Right atrium auricular region (tissue), 2 donors: ENCODE data around the gene NCK1. TPM values are rescaled to one million over a fixed set of nuclear protein-coding genes. Genes with fewer than 3 reads are reported as not detected.
A peak's percentile ranks its signal among the peaks of the same experiment; 100 is the strongest.

ENCODE experiments used
- DNase-seq: peaks from one replicate; pipeline ENCODE4 v3.0.0-alpha.2; 2019; ENCODE audit warnings: low spot score
- H3K27ac ChIP-seq, 2 donors: fragments of 200-600 bp; sonication (generic); 1 replicate in 1 of 2; 2 replicates in 1 of 2; pipeline ENCODE4 v1.5.1; 2016 to 2019
- H3K27me3 ChIP-seq, 2 donors: fragments of 200-600 bp; sonication (generic); one replicate each; pipeline versions ENCODE4 v1.5.1 to v1.6.0; 2017 to 2019
- H3K36me3 ChIP-seq: fragments of 200-600 bp; sonication (generic); one replicate; pipeline ENCODE4 v1.5.1; 2016
- H3K4me1 ChIP-seq, 2 donors: fragments of 200-600 bp; sonication (generic); one replicate each; pipeline versions ENCODE4 v1.5.1 to v1.6.0; 2017 to 2019
- H3K4me3 ChIP-seq, 2 donors: fragments of 200-600 bp; sonication (generic); 1 replicate in 1 of 2; 2 replicates in 1 of 2; pipeline ENCODE4 v1.5.1; 2017 to 2019; ENCODE audit warnings: mild to moderate bottlenecking in 1 of 2, moderate library complexity in 1 of 2
- H3K9me3 ChIP-seq, 2 donors: fragments of 200-600 bp; sonication (generic); one replicate each; pipeline ENCODE4 v1.5.1; 2019
- CTCF ChIP-seq, 2 donors: fragments of 200-600 bp; sonication (generic); IDR thresholded peaks; one replicate each; pipeline ENCODE4 v1.5.1; 2019; ENCODE audit warnings: antibody characterized with exemption in 2 of 2
- total RNA-seq, 2 donors: library from RNA; depleted of rRNA; stranded (reverse); fragments of >200 nt; gene quantifications; one replicate each; pipeline ENCODE4 v1.1.0, GENCODE V29; 2016

NCK1 gene
- total RNA-seq, 2 donors from 2014 or later = 21.5 to 22.0 TPM

GRCh38 chr3:136990826-136991225 lies 128.8 kb downstream of the NCK1 start:
- Histone ChIP-seq H3K9me3 (no peaks in the 10 kb centered on the region), H3K4me3 (no peak overlapping the region), H3K27me3 (no peaks in the 10 kb centered on the region), H3K4me1 (peaks cover 0 to 16% of the 10 kb centered on the region in 2 donors), H3K27ac (no peak overlapping the region), H3K36me3 (no peaks in the 10 kb centered on the region)
- DNase-seq = no peak
- TF ChIP-seq CTCF (IDR thresholded peaks at IDR 0.05) = no peak

GRCh38 chr3:136992115-136992514 lies 130.1 kb downstream of the NCK1 start:
- DNase-seq = no peak
- no peaks in the 10 kb centered on the region for H3K36me3 ChIP-seq
- H3K27ac ChIP-seq = no peak overlapping the region
- no peak for TF ChIP-seq CTCF (IDR thresholded peaks at IDR 0.05)
- H3K4me3 ChIP-seq = no peak overlapping the region
- no peaks in the 10 kb centered on the region for H3K27me3 ChIP-seq
- H3K4me1 ChIP-seq = peaks cover 0 to 18% of the 10 kb centered on the region in 2 donors
- H3K9me3 ChIP-seq = no peaks in the 10 kb centered on the region

- Histone ChIP-seq H3K4me1 (peaks cover 0 to 18% of the 10 kb centered on the region in 2 donors), H3K4me3 (no peak overlapping the region), H3K9me3 (no peaks in the 10 kb centered on the region), H3K27ac (peak overlapping the region; percentile 52 to 76), H3K36me3 (no peaks in the 10 kb centered on the region), H3K27me3 (no peaks in the 10 kb centered on the region)
- TF ChIP-seq CTCF (IDR thresholded peaks at IDR 0.05) = no peak
- DNase-seq = peak; percentile 92
Observed at GRCh38 chr3:136994772-136995516, 132.9 kb downstream of the NCK1 start.

GRCh38 chr3:136995652-136996051 lies 133.6 kb downstream of the NCK1 start:
- Histone ChIP-seq H3K4me1 (peaks cover 0 to 18% of the 10 kb centered on the region in 2 donors), H3K27me3 (no peaks in the 10 kb centered on the region), H3K4me3 (no peak overlapping the region), H3K27ac (peak overlapping the region; percentile 52 to 76), H3K9me3 (no peaks in the 10 kb centered on the region), H3K36me3 (no peaks in the 10 kb centered on the region)
- DNase-seq = no peak
- no peak for TF ChIP-seq CTCF (IDR thresholded peaks at IDR 0.05)

Other genes with a start within 250 kb of the NCK1 start
- gene STAG1, start 109.8 kb upstream of the NCK1 start, total RNA-seq = 10 to 100 TPM; 16.5 to 24.8 TPM
- gene SLC35G2, start 43.1 kb upstream of the NCK1 start, total RNA-seq = 1 to 10 TPM; 6.0 to 8.7 TPM
- gene IL20RB, start 95.8 kb downstream of the NCK1 start, total RNA-seq = under 1 TPM in 1 of 2 donors, not detected in 1; 0.41 TPM